Inflammatory macrophage (primary cell): Measurements from ENCODE around the gene TECR.
A peak's percentile ranks its signal among the peaks of the same experiment; 100 is the strongest.
"Not testable (repeated sequence)": the region's sequence is repeated elsewhere in the genome, so short reads cannot be mapped to it uniquely, and the experiment has no call there.

Experiments
- DNase-seq, 2 donors: peaks; one replicate each; pipeline ENCODE4 v3.0.0-alpha.2; 2020 to 2022

TECR gene

GRCh38 chr19:14562660-14563589 is 33.5 kb downstream of the TECR start:
- DNase-seq: no peak

GRCh38 chr19:14563590-14563926 is 34.2 kb downstream of the TECR start:
- DNase-seq: no peak

GRCh38 chr19:14563989-14564651 is 34.7 kb downstream of the TECR start:
- no peak for DNase-seq

- not testable (repeated sequence) for DNase-seq
These were observed 35.4 kb downstream of the TECR start for GRCh38 chr19:14564652-14565297.

GRCh38 chr19:14565298-14565679 is 35.9 kb downstream of the TECR start:
- no peak for DNase-seq

- DNase-seq: no peak
These were observed 36.6 kb downstream of the TECR start for GRCh38 chr19:14565765-14566711.

- no peak for DNase-seq
These were observed 37.3 kb downstream of the TECR start for GRCh38 chr19:14566712-14567077.

GRCh38 chr19:14567079-14567478 is 37.7 kb downstream of the TECR start:
- DNase-seq: no peak

- DNase-seq: no peak
These were observed 41.6 kb downstream of the TECR start for GRCh38 chr19:14570864-14571527.

GRCh38 chr19:14571695-14572490 is 42.5 kb downstream of the TECR start, which contains the start of gene NDUFB7:
Gene NDUFB7 (minus strand): TSS chr19:14572066. CDS start chr19:14572000, 66 bp downstream.
- DNase-seq: peak; percentile 95 to 96

- no peak for DNase-seq
These were observed 46.1 kb downstream of the TECR start for GRCh38 chr19:14575428-14575980.

- DNase-seq: no peak
These were observed 47.0 kb downstream of the TECR start for GRCh38 chr19:14576363-14576762.

- DNase-seq: no peak
These were observed 47.9 kb downstream of the TECR start for GRCh38 chr19:14577264-14577663.

GRCh38 chr19:14577885-14578427 is 48.6 kb downstream of the TECR start:
- no peak for DNase-seq

GRCh38 chr19:14580623-14581237 is 51.3 kb downstream of the TECR start:
- DNase-seq: no peak

- DNase-seq: peak; percentile 24 to 39
These were observed 53.5 kb downstream of the TECR start, which contains the start of gene CLEC17A for GRCh38 chr19:14582894-14583340. Gene CLEC17A (plus strand): TSS chr19:14583084. CDS start chr19:14583161, 77 bp downstream.

- not testable (repeated sequence) for DNase-seq
These were observed 55.0 kb downstream of the TECR start for GRCh38 chr19:14584372-14584771.

- peak; percentile 70 to 74 for DNase-seq
These were observed 55.8 kb downstream of the TECR start for GRCh38 chr19:14585187-14585586.

- peak; percentile 37 to 54 for DNase-seq
These were observed 60.0 kb downstream of the TECR start for GRCh38 chr19:14589433-14589832.
